ENCODE results near the gene SDSL. TPM values are rescaled to one million over a fixed set of nuclear protein-coding genes. Genes with fewer than 3 reads are reported as not detected.
A peak's percentile ranks its signal among the peaks of the same experiment; 100 is the strongest.

Gene SDSL
- total RNA-seq, 1 experiment from 2014 or later: 0.46 TPM

GRCh38 chr12:113462117-113462774 lies 40.1 kb downstream of the SDSL start:
- Mint-ChIP-seq H3K27ac (no peak overlapping the region), H3K4me1 (peaks cover 33 to 35% of the 10 kb centered on the region in 2 experiments), H3K9me3 (peaks cover 0 to 2% of the 10 kb centered on the region in 2 experiments; a peak in 2 of 5 replicates), H3K36me3 (ENCODE audit: insufficient read depth in 1 of 3, low read depth in 3 of 3) (peaks cover 0 to 20% (median 2%) of the 10 kb centered on the region in 3 experiments; a peak in 5 of 7 replicates), H3K27me3 (ENCODE audit: low read depth) (peaks cover 97% of the 10 kb centered on the region), H3K4me3 (peak overlapping the region; percentile 63 to 72)
- Histone ChIP-seq H3K23ac (ENCODE audit: insufficient read length, low read depth, low read length) (no peak overlapping the region), H3K56ac (ENCODE audit: insufficient read length, low read depth, low read length) (no peak overlapping the region), H3K4me1 (ENCODE audit: insufficient read depth, low read length) (no peaks in the 10 kb centered on the region; the same call in 1 of the 2 replicates), H2BK12ac (ENCODE audit: insufficient read length, low read depth, low read length) (no peak overlapping the region), H3K23me2 (ENCODE audit: insufficient read length, low read depth, low read length, poor library complexity, severe bottlenecking) (peaks cover 4% of the 10 kb centered on the region), H2AK5ac (ENCODE audit: insufficient read length, low read length) (no peak overlapping the region), H3T11ph (ENCODE audit: low read length) (no peak overlapping the region), H2BK5ac (ENCODE audit: insufficient read length, low read length) (no peak overlapping the region), H4K91ac (ENCODE audit: insufficient read length, low read depth, low read length) (no peak overlapping the region), H3K18ac (ENCODE audit: insufficient read length, low read depth, low read length) (no peak overlapping the region), H4K8ac (replicated peaks; ENCODE audit: insufficient read length, low read depth, low read length) (no peak overlapping the region), H3K79me1 (ENCODE audit: insufficient read depth, low read depth, low read length, poor library complexity, severe bottlenecking) (no peaks in the 10 kb centered on the region), H3K4me2 (ENCODE audit: insufficient read depth, insufficient read length, low read length) (peak overlapping the region; percentile 43), H3K9me3 (ENCODE audit: control insufficient read depth, low read depth, low read length) (no peaks in the 10 kb centered on the region), H2AFZ (ENCODE audit: low read length) (no peak overlapping the region), H3K14ac (ENCODE audit: insufficient read depth, low read length) (no peak overlapping the region), H4K5ac (ENCODE audit: insufficient read length, low read depth, low read length) (no peak overlapping the region), H3K27ac (ENCODE audit: insufficient read length, low read depth, low read length) (no peak overlapping the region), H2BK120ac (ENCODE audit: low read depth, low read length, poor library complexity, severe bottlenecking) (no peak overlapping the region), H3K9ac (ENCODE audit: extremely low read depth, insufficient read length, low read length) (no peak overlapping the region), H3K4ac (ENCODE audit: low read depth, low read length) (no peak overlapping the region), H2BK15ac (ENCODE audit: low read depth, low read length) (no peak overlapping the region), H3K79me2 (ENCODE audit: insufficient read depth, low read length) (no peaks in the 10 kb centered on the region), H3K27me3 (ENCODE audit: insufficient read depth, low read length) (peaks cover 47% of the 10 kb centered on the region), H2BK20ac (ENCODE audit: low read depth, low read length, poor library complexity, severe bottlenecking) (no peak overlapping the region), H4K20me1 (ENCODE audit: control insufficient read depth, insufficient read depth, insufficient read length) (no peaks in the 10 kb centered on the region)
- DNase-seq: peak; percentile 90
- peak; percentile 91 for TF ChIP-seq CTCF (conservative IDR thresholded peaks at IDR 0.05)
- WGBS (ENCODE audit: extremely low coverage, insufficient read length, low lambda C conversion rate): no CpG with 5 or more reads among the region's 25 CpGs
